GM12878 (cell line): ENCODE data around the gene PLPP2.

Source experiments
- BCL3 ChIP-seq: IDR thresholded peaks from 2 replicates; pipeline ENCODE4 v1.6.1; 2011; ENCODE audit warnings: borderline replicate concordance, low read depth, mild to moderate bottlenecking, moderate library complexity, low read length; ENCODE audit not compliant: insufficient read depth, poor library complexity, severe bottlenecking
- CEBPZ ChIP-seq: fragments of 150-350 bp; IDR thresholded peaks from 2 replicates; pipeline ENCODE4 v1.6.1; 2016; ENCODE audit warnings: low read depth, low read length
- CREM ChIP-seq: IDR thresholded peaks from 2 replicates; pipeline ENCODE4 v1.6.1; 2014; ENCODE audit warnings: antibody characterized with exemption, low read depth
- CTCF ChIP-seq, 3 experiments: IDR thresholded peaks in 2 of 3; conservative IDR thresholded peaks in 1 of 3; 2 replicates each; pipeline ENCODE4 v1.5.1; 2011; ENCODE audit warnings: low read depth in 3 of 3, low read length in 3 of 3, mild to moderate bottlenecking in 3 of 3, control low read depth in 2 of 3, moderate library complexity in 2 of 3, inconsistent platforms in 1 of 3, mixed read lengths in 1 of 3; ENCODE audit not compliant: control insufficient read depth in 2 of 3, insufficient read depth in 1 of 3; ENCODE audit errors: extremely low read depth in 1 of 3
- EP300 ChIP-seq, 2 experiments: fragments of 150-350 bp in 1 of 2; IDR thresholded peaks; 2 replicates each; pipeline ENCODE4 v1.6.1; 2011 to 2012; ENCODE audit warnings: low read depth in 2 of 2, low read length in 2 of 2, borderline replicate concordance in 1 of 2, improper control_type of control experiment in 1 of 2, inconsistent platforms in 1 of 2; ENCODE audit not compliant: control insufficient read depth in 1 of 2
- HDAC2 ChIP-seq: fragments of 200-600 bp; sonication (generic); IDR thresholded peaks from 2 replicates; pipeline ENCODE4 v1.6.1; 2017
- NBN ChIP-seq: fragments of 450-650 bp; IDR thresholded peaks from 2 replicates; pipeline ENCODE4 v1.6.1; 2016
- RFX5 ChIP-seq: IDR thresholded peaks from 2 replicates; pipeline ENCODE4 v1.6.1; 2011; ENCODE audit warnings: low read depth, low read length, improper control_type of control experiment
- SUZ12 ChIP-seq: fragments of 200-600 bp; sonication (generic); IDR thresholded peaks from one replicate; pipeline ENCODE4 v1.6.1; 2018; ENCODE audit warnings: antibody characterized with exemption, mild to moderate bottlenecking; ENCODE audit not compliant: unreplicated experiment
- ZNF274 ChIP-seq: IDR thresholded peaks from one replicate; pipeline ENCODE4 v1.8.0; 2011; ENCODE audit not compliant: insufficient read length, insufficient read depth
- ZNF687 ChIP-seq: fragments of 450-650 bp; IDR thresholded peaks from 2 replicates; pipeline ENCODE4 v1.6.1; 2017; ENCODE audit warnings: mild to moderate bottlenecking, moderate library complexity

DNA sequence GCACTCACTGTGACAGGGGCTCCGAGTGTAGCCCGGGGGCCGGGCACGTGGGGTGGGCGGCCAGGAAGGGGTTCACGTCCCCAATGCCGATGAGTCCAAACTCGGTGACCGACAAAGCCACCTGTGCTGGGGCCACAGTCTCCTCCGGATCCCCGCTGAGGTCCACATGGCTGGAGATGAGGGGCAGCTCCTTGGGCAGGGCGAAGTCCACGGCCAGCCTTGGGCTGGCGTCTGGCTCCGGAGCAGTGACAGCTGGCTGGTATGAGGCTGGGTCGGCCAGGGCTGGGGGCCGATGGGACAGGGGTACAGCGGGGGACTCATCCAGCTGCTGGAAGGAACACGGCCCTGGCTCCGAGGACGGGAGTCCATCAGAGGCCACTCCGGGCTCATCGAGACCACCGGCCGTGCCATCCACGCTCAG lies 15.9 kb upstream of the PLPP2 start:
- TF ChIP-seq ZNF274 (no peak), NBN (no peak), EP300 (IDR thresholded peaks at IDR 0.05; ENCODE audit: borderline replicate concordance in 1 of 2, control insufficient read depth in 1 of 2, low read depth in 2 of 2, low read length in 2 of 2) (no peak), HDAC2 (no peak), RFX5 (no peak), BCL3 (no peak), ZNF687 (no peak), CEBPZ (no peak), CTCF (IDR thresholded peaks at IDR 0.05 in 2 of 3, conservative IDR thresholded peaks at IDR 0.05 in 1 of 3; ENCODE audit: control insufficient read depth in 2 of 3, extremely low read depth in 1 of 3, insufficient read depth in 1 of 3, low read depth in 3 of 3, low read length in 3 of 3) (no peak), CREM (no peak), SUZ12 (no peak)
